GM18511 (cell line): ENCODE measurements around the gene CPNE1.
"Not testable (repeated sequence)": the region's sequence is repeated elsewhere in the genome, so short reads cannot be mapped to it uniquely, and the experiment has no call there.

Experiments used
- ATAC-seq: cut with Tn5 transposase; IDR thresholded peaks from one replicate; pipeline ENCODE4 v1.9.1; 2021; ENCODE audit warnings: mild to moderate bottlenecking, moderate library complexity; ENCODE audit not compliant: unreplicated experiment

The CPNE1 gene

DNA sequence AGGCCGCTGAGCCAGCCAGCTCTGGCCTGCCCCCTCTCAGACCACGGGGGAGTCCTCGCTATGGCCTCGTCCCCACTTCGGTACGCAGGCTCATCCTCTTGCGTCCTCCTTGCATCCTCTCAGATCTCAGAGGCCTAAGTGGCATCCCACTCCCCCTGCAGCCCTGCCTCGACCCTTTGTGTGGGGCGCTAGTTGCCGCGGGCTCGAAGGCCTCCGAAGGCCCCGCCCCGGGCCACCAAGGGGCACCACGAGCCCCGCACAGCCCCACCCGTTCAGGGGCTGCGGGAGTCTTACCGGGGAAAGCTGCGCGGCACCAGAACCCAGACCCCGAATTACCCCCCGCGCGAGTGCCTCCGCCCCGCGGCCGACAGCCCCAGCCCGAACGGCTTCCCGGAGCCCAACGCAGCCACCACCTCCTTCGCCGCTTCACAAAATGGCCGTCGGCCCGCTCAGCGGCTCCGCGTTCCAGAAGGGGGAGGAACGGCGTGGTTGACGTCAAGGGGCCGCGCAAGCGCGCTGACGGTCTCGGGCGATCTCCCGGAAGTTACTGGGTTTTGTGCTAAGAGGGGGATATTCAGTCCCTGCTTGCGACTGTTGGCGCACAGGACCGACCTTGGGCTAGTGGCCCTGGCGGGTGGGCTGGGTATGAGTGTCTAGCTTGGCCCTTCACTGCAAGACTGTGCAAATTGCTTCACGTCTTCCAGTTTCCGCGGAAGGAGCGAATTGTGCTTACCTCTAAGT, at the start of gene CPNE1, which contains the start of gene RBM12:
Gene CPNE1, minus strand, starts transcription at position 435 of the 741 bp plus-strand sequence. CDS start 31,977 bp downstream, outside the sequence.
Gene RBM12, minus strand, starts transcription at position 435 of the 741 bp plus-strand sequence. CDS start 9,578 bp downstream, outside the sequence.
- peak; percentile 87 for ATAC-seq

DNA sequence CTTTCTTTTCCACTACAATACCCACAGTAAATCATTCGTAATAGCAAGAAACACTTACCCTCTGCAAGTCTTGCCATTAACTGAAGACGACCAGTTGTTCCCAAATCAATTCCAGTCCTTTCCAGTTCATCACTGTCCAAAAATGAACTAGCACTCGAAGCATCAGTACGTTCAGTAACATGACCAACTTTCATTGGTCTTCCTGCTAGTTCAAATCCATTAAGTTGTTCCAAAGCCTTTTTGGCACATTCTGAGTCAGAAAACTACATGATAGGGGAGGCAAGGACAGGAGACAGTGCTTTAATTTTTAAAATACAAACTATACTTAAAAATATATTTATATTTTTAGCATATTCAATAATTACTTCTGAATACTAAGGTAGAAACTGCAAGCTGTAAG, 49.4 kb upstream of the CPNE1 start:
- no peak for ATAC-seq

DNA sequence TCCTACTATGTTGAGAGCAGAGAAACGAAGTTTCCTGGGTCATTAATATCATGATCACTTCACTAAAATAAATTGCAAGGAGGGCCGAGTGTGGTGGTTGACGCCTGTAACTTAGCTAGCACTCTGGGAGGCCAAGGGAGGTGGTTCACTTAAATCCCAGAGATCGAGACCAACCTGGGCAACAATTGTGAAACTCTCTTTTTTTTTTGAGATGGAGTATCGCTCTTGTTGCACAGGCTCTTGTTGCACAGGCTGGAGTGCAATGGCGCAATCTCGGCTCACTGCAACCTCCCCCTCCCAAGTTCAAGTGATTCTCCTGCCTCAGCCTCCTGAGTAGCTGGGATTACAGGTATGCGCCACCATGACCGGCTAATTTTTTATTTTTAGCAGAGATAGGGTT, 48.4 kb upstream of the CPNE1 start:
- ATAC-seq: not testable (repeated sequence)

DNA sequence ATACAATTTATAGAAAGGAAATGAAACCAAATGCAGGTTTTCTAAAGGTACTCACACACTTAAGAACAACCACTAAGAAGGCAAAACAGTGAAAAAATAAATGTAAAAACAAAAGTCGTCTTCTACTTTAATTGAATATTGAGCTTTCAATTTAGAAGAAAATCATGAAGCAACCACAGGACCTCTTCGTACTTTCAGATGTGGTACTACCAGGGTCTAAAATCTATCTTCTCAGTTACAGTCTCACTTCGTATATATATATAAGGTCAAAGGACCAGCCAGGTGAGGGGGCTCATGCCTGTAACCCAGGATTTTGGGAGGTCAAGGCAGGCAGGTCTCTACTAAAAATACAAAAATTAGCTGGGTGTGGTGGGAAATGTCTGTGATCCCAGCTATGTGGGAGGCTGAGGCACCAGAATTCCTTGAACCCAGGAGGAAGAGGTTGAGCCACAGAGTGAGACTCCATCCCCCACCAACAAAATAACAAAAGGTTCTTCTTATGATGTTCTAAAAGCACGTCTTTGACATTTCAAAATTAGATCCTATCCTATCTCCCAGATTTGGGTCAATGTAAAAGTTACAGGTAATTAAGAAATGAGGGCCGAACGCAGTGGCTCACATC, 47.0 kb upstream of the CPNE1 start:
- ATAC-seq: no peak

DNA sequence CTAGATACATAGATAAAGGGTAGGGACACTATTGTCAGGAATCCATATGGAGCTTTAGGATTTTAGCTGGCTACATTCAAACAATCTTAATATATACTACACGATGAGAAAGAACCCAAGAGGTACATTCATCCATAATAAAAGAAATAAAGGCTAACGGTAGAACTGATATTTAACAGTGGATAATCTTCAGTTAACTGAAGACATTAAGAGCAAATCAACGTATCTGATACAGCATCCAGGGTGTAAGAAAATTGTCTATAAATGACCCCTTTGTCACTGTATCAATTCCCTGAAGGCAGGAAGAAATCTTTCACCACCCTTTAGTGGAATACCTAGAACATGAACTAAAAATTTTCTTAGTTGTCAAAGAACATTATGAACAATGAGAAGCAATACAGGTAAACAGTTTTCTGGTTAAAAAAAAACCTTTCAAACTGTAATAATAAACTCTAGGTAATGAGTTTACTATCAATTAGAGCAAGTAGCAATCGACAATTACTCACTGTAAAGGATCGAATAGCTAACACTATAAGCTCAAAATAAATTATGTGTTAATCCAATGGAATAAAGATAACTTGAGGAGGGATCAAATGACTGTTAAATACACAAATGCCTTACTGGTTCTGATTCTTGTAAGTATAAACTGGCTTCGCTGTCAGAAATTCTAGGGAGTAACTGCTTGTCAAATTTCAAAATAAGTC, 46.3 kb upstream of the CPNE1 start:
- no peak for ATAC-seq

DNA sequence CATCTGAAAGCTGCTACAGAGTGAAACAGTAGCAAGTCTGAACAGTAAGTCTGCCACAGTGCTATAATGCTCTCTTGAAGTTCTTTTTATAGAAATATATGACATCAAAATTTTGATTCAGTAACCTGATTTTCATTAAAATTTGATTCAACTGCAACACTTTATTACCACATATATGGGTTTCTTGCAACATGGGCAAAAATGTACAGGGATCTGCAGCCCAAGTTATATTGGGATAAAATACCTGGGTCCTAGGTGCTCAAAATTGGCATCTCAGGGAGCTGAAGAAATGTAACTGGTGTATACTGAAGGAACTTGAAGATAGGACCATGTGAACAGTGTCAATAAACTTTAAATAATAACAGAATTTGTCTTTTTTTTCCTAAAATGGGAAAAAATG, 45.3 kb upstream of the CPNE1 start:
- no peak for ATAC-seq

DNA sequence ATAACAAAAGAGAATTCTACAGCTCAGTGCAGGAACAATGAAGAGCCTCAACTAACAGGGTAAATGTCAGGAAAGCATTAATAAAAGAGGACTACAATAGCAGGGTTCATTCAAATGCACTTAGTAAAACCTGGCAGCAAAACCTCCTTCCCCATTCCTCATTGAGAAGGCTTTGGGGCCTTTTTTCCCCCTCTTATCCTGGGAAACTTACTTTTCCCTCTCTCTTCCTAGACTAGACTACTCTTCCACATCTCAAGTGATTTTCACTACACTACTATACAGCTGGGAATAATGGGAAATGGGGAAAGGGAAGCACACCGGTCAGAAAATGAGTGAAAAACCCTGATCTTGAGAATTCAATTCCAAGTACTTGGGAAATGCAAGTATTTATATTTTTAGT, 44.6 kb upstream of the CPNE1 start:
- ATAC-seq: no peak

DNA sequence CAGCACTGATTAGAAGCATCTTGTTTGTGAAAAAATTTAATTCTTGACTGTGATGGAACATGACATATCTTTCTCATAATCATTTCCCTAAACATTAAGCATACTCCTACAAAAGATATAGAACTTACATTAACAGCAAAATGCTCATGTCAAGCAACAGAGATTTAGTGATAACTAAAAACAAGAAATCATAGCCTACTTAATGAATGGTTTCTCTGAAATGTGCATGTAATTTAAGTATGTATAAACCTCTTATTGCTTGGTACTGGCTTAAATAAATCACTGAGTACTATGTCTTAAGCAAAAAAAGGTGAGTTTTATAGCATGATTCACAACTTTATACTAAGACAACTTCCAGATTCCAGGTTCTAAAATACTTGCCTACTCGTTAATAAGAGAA, 43.8 kb upstream of the CPNE1 start:
- ATAC-seq: no peak

DNA sequence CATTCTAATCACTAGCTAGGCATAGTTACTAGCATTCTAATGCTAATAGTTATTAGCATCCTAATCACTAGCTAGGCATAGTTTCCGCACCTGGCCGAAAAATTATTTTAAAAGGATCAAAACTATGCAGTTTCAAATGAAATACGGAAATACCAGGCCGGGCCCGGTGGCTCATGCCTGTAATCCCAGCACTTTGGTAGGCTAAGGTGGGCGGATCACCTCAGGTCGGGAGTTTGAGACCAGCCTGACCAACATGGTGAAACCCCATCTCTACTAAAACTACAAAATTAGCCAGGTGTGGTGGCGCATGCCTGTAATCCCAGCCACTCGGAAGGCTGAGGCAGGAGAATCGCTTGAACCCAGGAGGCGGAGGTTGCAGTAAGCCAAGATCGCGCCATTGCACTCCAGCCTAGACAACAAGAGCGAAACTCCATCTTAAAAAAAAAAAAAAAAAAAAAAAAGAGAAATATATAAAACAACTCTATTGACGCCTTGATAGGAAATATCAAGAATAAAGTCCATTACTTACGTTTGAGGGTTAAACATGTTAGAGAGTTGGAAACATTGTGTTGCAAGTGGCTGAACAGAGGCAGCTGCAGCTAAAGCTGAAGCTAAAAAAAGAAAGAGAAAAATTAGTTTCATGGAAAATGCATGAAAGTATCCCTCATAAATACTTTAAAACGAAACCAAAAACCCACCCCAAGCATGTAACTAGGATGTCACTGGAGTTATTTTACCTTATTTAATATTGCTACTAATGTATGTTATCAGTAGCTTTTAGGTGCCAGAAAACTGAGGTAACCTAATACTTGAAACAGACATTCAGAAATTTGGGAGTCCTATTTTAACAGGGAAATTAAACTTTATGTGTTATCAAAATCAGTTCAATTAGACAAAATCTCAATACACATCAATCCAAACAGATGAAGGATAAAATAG, 42.2 kb upstream of the CPNE1 start:
- ATAC-seq: not testable (repeated sequence)

DNA sequence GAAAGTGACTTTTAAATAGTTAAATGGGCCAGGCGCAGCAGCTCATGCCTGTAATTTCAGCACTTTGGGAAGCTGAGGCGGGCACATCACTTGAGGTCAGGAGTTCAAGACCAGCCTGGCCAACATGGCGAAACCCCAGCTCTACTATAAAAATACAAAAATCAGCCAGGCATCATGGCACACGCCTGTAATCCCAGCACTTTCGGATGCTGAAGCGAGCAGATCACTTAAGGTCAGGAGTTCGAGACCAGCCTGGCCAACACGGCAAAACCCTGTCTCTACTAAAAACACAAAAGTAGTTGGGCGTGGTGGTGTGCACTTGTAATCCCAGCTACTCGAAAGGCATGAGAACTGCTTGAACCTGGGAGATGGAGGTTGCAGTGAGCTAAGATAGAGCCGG, 41.2 kb upstream of the CPNE1 start:
- ATAC-seq: not testable (repeated sequence)

DNA sequence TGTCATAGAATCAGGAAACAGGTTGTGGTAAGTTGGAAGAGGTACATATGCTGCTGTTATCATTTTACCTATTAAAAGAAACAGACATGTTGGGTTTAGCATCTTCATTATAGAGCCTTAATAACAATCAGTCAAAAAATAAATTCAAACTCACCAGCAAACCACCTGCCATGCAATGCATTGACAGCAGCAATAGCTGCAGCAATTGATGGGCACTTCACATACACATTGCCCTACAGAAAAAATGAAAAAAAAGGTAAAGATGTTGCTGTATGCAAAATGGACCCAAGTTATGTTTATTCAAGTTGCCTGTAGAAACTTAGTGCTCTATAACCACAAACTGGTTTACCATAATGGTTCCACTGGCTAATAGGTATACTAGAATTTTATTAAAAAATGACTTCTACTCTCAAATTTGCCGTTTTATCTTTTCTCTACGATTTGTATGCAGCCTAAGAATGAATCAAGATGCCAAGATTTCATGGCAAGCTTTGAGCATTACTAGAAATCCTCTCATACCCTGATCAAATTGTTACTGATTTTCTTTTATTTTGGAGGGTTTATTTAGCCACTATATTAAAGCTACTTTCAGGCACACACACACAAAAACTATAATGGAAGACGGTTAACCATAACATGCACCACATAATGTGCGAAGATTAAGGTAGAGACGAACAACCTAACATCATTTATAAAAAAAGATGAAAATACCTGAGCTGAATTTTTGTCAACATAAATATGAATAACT, 40.0 kb upstream of the CPNE1 start:
- no peak for ATAC-seq

DNA sequence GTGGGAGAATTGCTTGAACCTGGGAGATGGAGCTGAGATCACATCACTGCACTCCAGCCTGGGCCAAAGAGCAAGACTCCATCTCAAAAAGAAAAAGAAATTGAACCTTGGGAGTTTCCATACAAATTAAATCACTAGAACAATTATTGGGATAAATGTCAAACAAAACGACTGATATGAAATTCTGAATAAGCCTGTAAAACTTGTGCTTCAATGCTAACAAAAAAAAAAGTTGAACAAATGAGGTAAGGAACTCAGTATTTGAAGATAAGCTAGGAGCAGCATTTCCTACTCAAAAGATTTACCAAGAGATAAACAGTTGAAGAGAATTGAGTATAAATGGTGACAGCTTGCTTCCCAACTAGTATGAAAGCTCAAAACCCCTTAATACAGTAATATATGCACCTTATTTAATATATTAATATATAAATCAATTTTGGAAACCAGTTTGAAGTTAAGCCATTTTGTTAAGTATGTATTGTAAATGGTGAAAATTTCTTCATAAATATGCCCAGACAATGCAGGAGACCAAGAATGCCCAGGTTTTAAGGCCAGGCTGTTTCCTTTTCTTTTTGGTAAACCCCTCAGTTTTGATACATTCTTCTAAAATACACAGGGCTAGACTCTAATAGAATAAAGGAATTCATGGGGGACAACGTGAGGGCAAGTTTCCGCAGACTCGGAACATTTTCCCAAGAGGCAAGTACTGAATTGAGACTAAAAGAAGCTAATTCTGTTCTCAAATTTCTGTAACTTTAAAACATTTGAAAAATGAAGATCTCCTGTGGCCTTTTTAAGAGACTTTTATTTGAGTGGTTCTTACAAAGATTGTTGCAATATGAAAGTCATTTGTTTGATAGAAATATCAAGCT, 38.4 kb upstream of the CPNE1 start:
- no peak for ATAC-seq

DNA sequence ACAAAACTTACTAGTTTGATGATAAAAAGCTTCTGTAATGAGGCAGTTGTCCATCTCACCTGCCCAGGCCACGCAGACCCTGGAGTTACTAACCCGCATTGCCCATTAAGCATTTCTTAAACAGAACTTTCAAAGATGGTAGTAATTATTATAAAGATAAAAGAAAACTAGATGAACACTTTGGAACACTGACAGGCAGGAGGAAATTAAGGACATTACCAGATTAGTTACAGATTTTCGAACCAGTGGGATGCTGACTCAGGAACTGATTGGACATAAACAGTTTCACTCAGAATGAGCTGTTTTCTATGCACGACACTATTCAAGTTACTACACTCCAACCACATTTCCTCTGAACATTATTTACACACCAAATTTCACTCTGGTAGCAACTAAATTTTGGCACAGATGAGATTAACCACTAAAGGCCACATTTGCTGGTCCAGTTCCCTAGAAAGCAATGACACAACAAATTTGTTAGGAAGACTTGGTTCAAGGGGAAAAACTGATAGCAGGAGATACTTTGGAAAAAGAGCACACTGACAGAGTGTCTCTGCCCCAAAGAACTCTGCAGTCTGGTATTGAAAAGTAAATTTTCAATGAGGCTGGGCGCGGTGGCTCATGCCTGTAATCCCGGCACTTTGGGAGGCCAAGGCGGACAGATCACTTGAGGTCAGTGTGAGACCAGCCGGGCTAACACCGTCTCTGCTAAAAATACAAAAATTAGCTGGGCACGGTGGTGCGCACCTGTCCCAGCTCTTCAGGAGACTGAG, 37.5 kb upstream of the CPNE1 start:
- ATAC-seq: no peak

DNA sequence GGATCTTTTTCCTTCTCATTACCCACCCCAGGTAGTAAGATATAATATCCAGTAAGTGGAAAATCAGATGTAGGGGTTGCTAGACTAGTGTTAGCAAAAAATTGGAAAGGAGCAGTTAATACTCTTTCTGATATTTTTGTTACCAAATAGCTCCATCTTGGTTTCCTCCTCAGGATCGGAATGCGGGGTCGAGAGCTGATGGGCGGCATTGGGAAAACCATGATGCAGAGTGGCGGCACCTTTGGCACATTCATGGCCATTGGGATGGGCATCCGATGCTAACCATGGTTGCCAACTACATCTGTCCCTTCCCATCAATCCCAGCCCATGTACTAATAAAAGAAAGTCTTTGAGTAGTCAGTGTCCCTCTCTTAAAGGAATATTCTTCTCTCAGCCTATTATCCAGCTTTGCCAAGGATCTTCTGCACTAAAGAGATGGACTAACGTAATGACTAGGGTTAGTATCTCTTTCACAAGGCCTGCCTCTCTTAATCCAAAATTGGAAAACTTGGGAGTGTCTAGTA, 36.0 kb upstream of the CPNE1 start:
- ATAC-seq: no peak

DNA sequence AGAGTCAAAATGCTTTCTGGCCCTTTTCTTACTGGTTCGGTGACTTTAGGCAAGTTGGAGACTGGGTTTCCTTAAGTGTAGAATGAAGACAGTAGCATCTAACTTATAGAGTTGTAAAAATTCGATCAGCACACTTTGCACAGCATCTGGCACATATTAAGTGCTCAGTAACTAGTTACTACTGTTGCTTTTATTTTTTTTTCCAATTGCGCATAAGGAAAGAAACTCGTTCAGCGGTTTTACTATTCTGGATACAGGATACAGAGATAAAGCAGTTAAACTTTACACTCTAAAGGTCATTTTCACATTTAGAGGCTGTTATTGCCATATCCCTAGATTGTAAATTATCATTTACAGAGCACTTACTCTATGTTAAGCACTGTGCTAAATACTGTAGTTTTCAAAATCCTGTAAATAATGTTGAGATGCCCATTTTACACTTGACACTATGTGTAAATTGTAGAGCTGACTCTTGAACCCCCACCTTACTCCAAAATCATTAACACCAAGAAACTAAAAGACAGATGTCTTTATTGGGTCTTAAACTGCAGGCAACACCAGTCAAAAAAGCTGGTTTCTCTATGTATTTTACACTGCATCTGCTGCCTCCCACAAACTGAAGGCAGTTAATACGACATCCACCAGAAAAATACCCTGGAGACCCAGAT, 35.4 kb upstream of the CPNE1 start:
- ATAC-seq: no peak

DNA sequence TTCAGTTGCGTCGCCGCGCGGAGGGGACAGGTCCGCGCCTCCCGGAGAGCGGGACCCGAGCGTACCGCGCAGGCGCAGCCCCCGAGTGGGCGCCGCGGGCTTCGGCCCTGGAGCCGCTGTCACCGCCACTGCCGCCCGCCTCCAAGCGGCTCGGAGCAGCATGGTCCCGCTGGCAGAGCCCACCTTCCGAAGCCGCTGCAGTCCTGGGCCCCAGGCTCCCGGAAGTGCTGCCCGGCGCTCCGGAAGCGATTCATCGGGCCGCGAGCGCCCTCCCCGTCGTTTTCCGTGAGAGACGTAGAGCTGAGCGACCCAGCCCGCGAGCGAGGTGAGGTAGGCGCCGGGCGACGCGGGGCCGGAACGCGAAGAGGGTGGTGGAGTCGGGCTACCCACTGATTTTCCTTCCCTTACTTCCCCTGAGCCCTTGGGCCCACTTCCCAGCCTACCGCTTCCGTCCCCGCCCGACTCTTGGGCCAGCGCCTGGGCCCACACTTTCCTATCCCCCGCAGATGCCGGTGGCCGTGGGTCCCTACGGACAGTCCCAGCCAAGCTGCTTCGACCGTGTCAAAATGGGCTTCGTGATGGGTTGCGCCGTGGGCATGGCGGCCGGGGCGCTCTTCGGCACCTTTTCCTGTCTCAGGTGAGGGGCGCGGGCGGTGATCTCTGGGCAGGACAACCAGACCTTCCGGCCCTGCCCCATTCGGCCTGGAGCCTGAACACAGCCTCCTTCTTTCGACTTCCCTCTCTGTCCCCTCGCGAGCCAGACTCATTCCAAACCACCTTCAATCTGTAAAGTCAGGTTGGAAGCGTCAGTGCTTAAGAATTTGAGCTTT, 34.6 kb upstream of the CPNE1 start, which contains the start of the genes NFS1 and ROMO1:
Gene NFS1, minus strand, starts transcription at position 226 of the 830 bp plus-strand sequence. Its CDS starts 64 bp downstream, at position 162.
Gene ROMO1, plus strand, starts transcription at position 279 of the 830 bp plus-strand sequence. Its CDS starts 228 bp downstream, at position 507.
- peak; percentile 92 for ATAC-seq
